Activated B cell treated with CpG ODN at 0.5 μM for 24 hours (primary cell): ENCODE measurements around the gene DDX18. TPM values are rescaled to one million over a fixed set of nuclear protein-coding genes. Genes with fewer than 3 reads are reported as not detected.

Source experiments
- ATAC-seq: fragments of 200-7000 bp; cut with Tn5 transposase; one replicate; pipeline ENCODE4 v1.10.0; 2021; ENCODE audit warnings: low read depth, mild to moderate bottlenecking, moderate library complexity
- CTCF ChIA-PET: fragments of 350-600 bp; sonication (Branson Sonifier 250); formaldehyde crosslinking; loops from one replicate; lab custom pipeline; 2021; ENCODE audit warnings: antibody characterized with exemption; lab: Charles Lee
- POLR2A ChIA-PET: fragments of 350-600 bp; sonication (Branson Sonifier 250); formaldehyde crosslinking; loops from one replicate; lab custom pipeline; 2021; ENCODE audit warnings: antibody characterized with exemption; lab: Charles Lee
- DNase-seq: peaks from one replicate; pipeline ENCODE4 v3.0.0; 2022
- H3K27ac Mint-ChIP-seq: one replicate; pipeline ENCODE4 v1.8.0; 2020; ENCODE audit warnings: mixed read lengths
- H3K27me3 Mint-ChIP-seq: one replicate; pipeline ENCODE4 v1.8.0; 2021; ENCODE audit warnings: mixed read lengths
- H3K36me3 Mint-ChIP-seq: one replicate; pipeline ENCODE4 v1.8.0; 2021; ENCODE audit warnings: low read depth, mixed read lengths
- H3K4me1 Mint-ChIP-seq: one replicate; pipeline ENCODE4 v1.8.0; 2021; ENCODE audit warnings: mixed read lengths
- H3K4me3 Mint-ChIP-seq: one replicate; pipeline ENCODE4 v1.8.0; 2020; ENCODE audit warnings: mild to moderate bottlenecking, mixed read lengths
- H3K9me3 Mint-ChIP-seq: one replicate; pipeline ENCODE4 v1.8.0; 2020; ENCODE audit warnings: mixed read lengths
- intact Hi-C: fragments of 100-400 bp; cut with micrococcal nuclease; formaldehyde crosslinking; loops from one replicate; pipeline ENCODE4 v1.15.1; 2024
- total RNA-seq: library from RNA; stranded (reverse); gene quantifications from 2 replicates; pipeline ENCODE4 v1.2.3, GENCODE V29; 2022
- TF ChIP-seq, protein P1 (sequence below): fragments of 200-600 bp; IDR thresholded peaks from one replicate; pipeline ENCODE4 v1.8.0; 2022; ENCODE audit warnings: antibody characterized with exemption, mild to moderate bottlenecking

The DDX18 gene
- total RNA-seq, 1 donor from 2014 or later: 109 TPM

DNA sequence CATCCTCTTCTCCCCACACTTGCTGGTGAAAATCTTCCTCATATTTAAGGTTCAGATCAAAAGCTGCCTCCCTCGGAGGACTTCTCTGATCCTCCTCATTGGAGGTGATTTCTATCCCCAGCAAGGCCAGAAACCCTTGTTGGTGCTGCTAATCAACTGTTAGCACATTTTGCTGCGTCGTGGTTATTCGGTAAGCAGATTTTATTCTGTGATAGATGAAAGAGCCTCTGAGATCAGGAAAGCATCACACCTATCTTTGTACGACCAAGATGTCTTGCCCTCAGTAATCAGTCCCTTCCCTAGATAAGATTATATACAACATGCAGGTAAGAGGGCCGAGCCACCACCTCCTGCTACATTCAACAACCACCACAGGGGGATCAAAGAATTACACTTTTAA lies 40.1 kb downstream of the DDX18 start:
- TF ChIP-seq, protein P1, sequence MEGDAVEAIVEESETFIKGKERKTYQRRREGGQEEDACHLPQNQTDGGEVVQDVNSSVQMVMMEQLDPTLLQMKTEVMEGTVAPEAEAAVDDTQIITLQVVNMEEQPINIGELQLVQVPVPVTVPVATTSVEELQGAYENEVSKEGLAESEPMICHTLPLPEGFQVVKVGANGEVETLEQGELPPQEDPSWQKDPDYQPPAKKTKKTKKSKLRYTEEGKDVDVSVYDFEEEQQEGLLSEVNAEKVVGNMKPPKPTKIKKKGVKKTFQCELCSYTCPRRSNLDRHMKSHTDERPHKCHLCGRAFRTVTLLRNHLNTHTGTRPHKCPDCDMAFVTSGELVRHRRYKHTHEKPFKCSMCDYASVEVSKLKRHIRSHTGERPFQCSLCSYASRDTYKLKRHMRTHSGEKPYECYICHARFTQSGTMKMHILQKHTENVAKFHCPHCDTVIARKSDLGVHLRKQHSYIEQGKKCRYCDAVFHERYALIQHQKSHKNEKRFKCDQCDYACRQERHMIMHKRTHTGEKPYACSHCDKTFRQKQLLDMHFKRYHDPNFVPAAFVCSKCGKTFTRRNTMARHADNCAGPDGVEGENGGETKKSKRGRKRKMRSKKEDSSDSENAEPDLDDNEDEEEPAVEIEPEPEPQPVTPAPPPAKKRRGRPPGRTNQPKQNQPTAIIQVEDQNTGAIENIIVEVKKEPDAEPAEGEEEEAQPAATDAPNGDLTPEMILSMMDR: no peak
- Mint-ChIP-seq H3K9me3 (no peaks in the 10 kb centered on the region), H3K27me3 (peaks cover 44% of the 10 kb centered on the region)

DNA sequence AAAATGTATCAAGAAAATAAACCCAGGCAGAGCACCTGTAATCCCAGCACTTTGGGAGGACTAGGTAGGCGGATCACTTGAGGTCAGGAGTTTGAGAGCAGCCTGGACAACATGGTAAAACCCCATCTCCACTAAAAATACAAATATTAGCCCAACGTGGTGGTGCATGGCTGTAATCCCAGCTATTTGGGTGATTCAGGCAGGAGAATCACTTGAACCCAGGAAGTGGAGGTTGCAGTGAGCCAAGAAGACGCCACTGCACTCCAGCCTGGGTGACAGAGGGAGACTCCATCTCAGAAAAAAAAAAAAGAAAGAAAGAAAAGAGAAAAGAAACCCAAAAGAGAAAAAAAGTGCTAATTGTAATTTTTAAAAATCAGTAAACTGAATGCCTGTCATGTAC lies 41.4 kb downstream of the DDX18 start:
- no peaks in the 10 kb centered on the region for H3K9me3 Mint-ChIP-seq
- ChIA-PET POLR2A (no interaction called here), CTCF (no interaction called here)
- no peak overlapping the region for H3K27ac Mint-ChIP-seq
- no peaks in the 10 kb centered on the region for H3K36me3 Mint-ChIP-seq
- ATAC-seq: no peak
- no peak for DNase-seq
- H3K27me3 Mint-ChIP-seq: peaks cover 36% of the 10 kb centered on the region
- no peak overlapping the region for H3K4me3 Mint-ChIP-seq
- TF ChIP-seq, protein P1: no peak
- intact Hi-C loops: no loop called here
- no peaks in the 10 kb centered on the region for H3K4me1 Mint-ChIP-seq

More for the DNA sequence above, 40.1 kb downstream of the DDX18 start:
- intact Hi-C loops: no loop called here
- POLR2A ChIA-PET: no interaction called here
- CTCF ChIA-PET: no interaction called here
- Mint-ChIP-seq H3K27ac (no peak overlapping the region), H3K36me3 (no peaks in the 10 kb centered on the region), H3K4me1 (no peaks in the 10 kb centered on the region), H3K4me3 (no peak overlapping the region)
- DNase-seq (no peak), ATAC-seq (no peak)

DNA sequence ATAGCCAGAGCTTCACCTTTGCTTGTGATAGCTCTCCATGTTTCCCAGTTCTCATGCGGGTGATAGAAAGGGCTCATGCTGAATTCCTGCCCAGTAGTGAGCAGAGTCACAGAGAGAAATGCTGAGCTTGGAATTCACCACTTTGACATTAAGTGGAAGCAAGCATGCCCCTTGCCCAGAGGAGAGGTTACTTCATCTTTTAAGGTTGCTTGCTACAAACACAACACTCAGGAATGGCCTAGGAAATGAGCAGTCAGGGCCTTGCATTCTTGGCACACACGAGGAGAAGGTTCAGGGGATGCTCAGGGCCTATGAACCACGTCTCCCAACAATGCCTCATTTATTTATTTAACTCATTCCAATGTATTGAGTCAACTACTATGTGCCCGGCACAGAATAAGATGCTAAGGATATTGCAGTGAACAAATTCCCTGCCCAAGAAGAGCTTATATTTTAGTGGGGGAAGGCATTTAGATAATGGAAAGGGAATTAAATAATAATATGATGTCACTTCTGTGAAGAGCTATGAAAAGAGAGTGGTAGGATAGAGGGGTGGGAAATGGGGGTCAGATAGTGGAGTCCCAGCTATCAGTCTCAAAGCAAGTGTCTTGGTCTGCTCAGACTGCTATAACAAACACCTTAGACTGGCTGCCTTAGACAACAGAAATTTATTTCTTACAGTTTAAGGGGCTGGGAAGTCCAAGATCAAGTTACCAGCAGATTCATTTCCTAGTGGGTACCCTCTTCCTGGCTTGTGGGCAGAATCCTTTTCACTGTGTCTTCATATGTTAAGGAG lies 42.1 kb downstream of the DDX18 start:
- POLR2A ChIA-PET: no interaction called here
- CTCF ChIA-PET: no interaction called here
- Mint-ChIP-seq H3K4me3 (no peak overlapping the region), H3K4me1 (no peaks in the 10 kb centered on the region), H3K9me3 (no peaks in the 10 kb centered on the region), H3K36me3 (no peaks in the 10 kb centered on the region), H3K27ac (no peak overlapping the region), H3K27me3 (peaks cover 36% of the 10 kb centered on the region)
- intact Hi-C loops: no loop called here
- TF ChIP-seq, protein P1: no peak
- no peak for ATAC-seq
- no peak for DNase-seq

DNA sequence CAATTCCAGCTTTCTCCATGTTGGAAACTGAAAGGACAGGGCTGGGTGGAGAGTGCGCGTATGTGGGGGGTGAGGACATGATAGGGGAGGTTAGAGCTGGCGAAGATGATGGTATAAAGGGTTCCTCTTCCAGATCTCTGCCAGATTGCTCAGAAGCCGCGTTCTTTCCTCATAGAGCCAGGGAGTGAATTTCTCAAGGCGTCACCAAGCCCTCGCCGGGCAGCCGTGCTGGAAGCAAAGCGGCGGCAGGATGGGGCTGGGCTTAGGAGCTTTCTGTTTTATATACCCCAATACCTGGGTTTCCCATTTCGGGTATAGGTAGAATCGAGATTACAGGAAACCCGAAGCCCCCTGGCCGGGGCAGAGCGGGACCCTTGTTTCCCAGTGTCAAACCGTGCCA lies 43.8 kb downstream of the DDX18 start:
- intact Hi-C loops: no loop called here
- ChIA-PET POLR2A (no interaction called here), CTCF (no interaction called here)
- H3K4me3 Mint-ChIP-seq: no peak overlapping the region
- DNase-seq: no peak
- no peaks in the 10 kb centered on the region for H3K9me3 Mint-ChIP-seq
- H3K4me1 Mint-ChIP-seq: no peaks in the 10 kb centered on the region
- H3K27me3 Mint-ChIP-seq: peaks cover 27% of the 10 kb centered on the region
- TF ChIP-seq, protein P1: no peak
- H3K27ac Mint-ChIP-seq: no peak overlapping the region
- H3K36me3 Mint-ChIP-seq: no peaks in the 10 kb centered on the region
- ATAC-seq: no peak

DNA sequence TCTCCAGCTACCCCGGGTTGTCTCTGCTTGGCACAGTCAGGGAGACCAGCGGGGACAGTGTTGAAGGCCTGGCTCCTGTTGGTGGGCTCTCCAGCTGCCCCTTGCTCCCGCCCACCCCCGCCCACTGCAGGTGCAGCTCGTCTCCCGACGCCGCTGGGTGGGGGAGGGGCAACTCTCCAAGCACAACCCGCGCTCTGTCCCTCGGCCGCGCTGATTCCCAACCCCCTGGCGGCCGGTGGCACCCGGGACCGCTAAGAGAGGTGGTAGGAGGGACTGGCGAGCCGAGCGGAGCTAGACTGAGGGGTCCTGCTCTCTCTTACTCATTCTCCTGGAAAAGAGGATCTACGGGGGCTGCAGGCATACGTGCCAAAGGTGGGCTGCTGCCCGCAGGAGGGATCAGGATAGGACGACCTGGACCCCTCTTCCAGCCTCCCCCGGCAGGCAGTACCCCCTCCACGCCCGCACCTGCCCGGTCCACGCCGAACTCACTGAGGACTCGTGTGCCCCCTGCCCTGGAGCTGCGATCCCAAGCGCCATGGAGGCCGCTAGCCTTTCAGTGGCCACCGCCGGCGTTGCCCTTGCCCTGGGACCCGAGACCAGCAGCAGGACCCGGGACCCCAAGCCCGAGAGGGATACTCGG lies 44.5 kb downstream of the DDX18 start:
- POLR2A ChIA-PET: no interaction called here
- H3K27me3 Mint-ChIP-seq: peaks cover 24% of the 10 kb centered on the region
- no peak for DNase-seq
- no peak for ATAC-seq
- intact Hi-C loops: no loop called here
- CTCF ChIA-PET: no interaction called here
- H3K36me3 Mint-ChIP-seq: no peaks in the 10 kb centered on the region
- no peak overlapping the region for H3K4me3 Mint-ChIP-seq
- no peaks in the 10 kb centered on the region for H3K4me1 Mint-ChIP-seq
- H3K9me3 Mint-ChIP-seq: no peaks in the 10 kb centered on the region
- TF ChIP-seq, protein P1: no peak
- no peak overlapping the region for H3K27ac Mint-ChIP-seq
